AG04449 (cell line): ENCODE measurements around the gene KCNK3.

ENCODE experiments used
- CTCF ChIA-PET: fragments of 350-600 bp; formaldehyde crosslinking; extraction: SDS; loops from one replicate; lab custom pipeline; 2021; ENCODE audit warnings: antibody characterized with exemption; lab: Yijun Ruan, JAX
- POLR2A ChIA-PET: fragments of 400-600, 350-600 bp; formaldehyde crosslinking; extraction: SDS; loops from one replicate; lab custom pipeline; 2020; ENCODE audit warnings: antibody characterized with exemption, inconsistent platforms; lab: Yijun Ruan, JAX
- DNase-seq: peaks from one replicate; pipeline ENCODE4 v3.0.0-alpha.2; 2010; ENCODE audit warnings: low read depth, low spot score
- H3K4me3 ChIP-seq: 2 replicates; pipeline ENCODE4 v1.5.1; 2011; ENCODE audit warnings: low read depth, mild to moderate bottlenecking, control low read depth, low read length
- CTCF ChIP-seq: IDR thresholded peaks from one replicate; pipeline ENCODE4 v1.5.1; 2011; ENCODE audit warnings: mild to moderate bottlenecking, moderate library complexity, low read length, control low read depth, inconsistent platforms; ENCODE audit not compliant: insufficient read depth; ENCODE audit errors: missing control alignments

The KCNK3 gene

GRCh38 chr2:26674002-26674751 is 18.3 kb upstream of the KCNK3 start:
- no peak for TF ChIP-seq CTCF
- ChIA-PET POLR2A (no interaction called here), CTCF (interaction anchor here (0.8 kb wide), 1 partner anchor 54 kb away, joined by 3 read pairs; no protein-coding TSS in a partner anchor)

GRCh38 chr2:26674771-26675170 is 17.8 kb upstream of the KCNK3 start:
- TF ChIP-seq CTCF: no peak
- DNase-seq: no peak
- no peak overlapping the region for H3K4me3 ChIP-seq
- POLR2A ChIA-PET: no interaction called here
- CTCF ChIA-PET: no interaction called here

More at GRCh38 chr2:26674002-26674751, 18.3 kb upstream of the KCNK3 start:
- DNase-seq: no peak
- H3K4me3 ChIP-seq: no peak overlapping the region

GRCh38 chr2:26675651-26676255 is 16.8 kb upstream of the KCNK3 start:
- H3K4me3 ChIP-seq: no peak overlapping the region
- TF ChIP-seq CTCF: no peak
- POLR2A ChIA-PET: no interaction called here
- CTCF ChIA-PET: no interaction called here
- no peak for DNase-seq

DNA sequence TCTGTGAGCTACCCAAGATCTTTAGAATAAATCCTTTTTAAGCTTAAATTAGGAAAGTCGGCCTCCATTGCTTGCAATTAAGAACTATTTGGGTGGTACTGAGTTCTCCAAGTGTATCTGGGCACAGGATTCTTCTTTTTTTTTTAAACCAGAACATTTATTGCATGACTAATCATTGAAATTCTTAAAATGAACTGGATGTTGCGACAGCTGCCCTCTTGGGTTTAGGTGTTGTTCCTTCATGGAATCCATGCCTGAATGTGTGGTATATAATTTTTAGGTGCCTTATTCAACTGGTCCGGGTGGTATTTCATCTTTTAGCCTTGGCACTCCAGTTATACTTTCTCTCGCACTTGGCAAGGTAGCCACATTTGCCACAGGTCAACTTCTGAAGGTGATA is 14.5 kb upstream of the KCNK3 start:
- H3K4me3 ChIP-seq: no peak overlapping the region
- TF ChIP-seq CTCF: no peak
- CTCF ChIA-PET: interaction anchor here (0.8 kb wide), 1 partner anchor 72 kb away, joined by 3 read pairs; no protein-coding TSS in a partner anchor
- no peak for DNase-seq
- POLR2A ChIA-PET: no interaction called here

GRCh38 chr2:26679867-26680266 is 12.7 kb upstream of the KCNK3 start:
- no peak for TF ChIP-seq CTCF
- POLR2A ChIA-PET: no interaction called here
- CTCF ChIA-PET: interaction anchor here (1.1 kb wide), 1 partner anchor 15 kb away, joined by 3 read pairs; no protein-coding TSS in a partner anchor
- DNase-seq: no peak
- H3K4me3 ChIP-seq: no peak overlapping the region

DNA sequence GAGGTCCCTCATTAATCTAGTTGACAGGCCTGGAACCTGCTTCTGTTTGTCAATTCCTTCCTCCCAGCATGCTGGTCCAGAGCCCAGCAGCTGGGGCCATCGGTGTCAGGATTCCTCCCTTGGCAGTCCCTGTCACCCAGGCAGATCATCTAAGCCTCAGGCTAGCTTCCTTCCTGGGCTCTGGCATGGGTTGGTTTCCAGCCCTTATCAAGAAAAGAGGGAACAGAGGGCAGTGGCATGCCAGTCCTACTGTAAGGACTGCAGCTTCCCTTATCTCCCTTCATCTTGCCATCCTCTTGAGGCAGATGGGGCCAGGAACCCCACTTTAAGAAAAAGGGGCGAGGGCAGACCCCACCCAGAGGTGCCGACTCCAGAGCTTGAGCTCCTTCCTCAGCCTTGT is 10.9 kb upstream of the KCNK3 start:
- no peak for DNase-seq
- CTCF ChIA-PET: no interaction called here
- H3K4me3 ChIP-seq: no peak overlapping the region
- POLR2A ChIA-PET: no interaction called here
- no peak for TF ChIP-seq CTCF
